Skeletal muscle tissue (tissue), 4 donors: ENCODE results near the gene NRF1. TPM values are rescaled to one million over a fixed set of nuclear protein-coding genes. Genes with fewer than 3 reads are reported as not detected.

Experiments used
- H3K27ac ChIP-seq: one replicate; pipeline ENCODE4 v1.7.0; 2013; ENCODE audit warnings: mild to moderate bottlenecking, low read depth, low read length, inconsistent platforms
- H3K27me3 ChIP-seq, 3 donors: one replicate each; pipeline ENCODE4 v1.7.0; 2013; ENCODE audit warnings: low read length in 3 of 3; ENCODE audit not compliant: control insufficient read depth in 3 of 3, insufficient read depth in 3 of 3
- H3K36me3 ChIP-seq, 3 donors: one replicate each; pipeline ENCODE4 v1.7.0; 2013; ENCODE audit warnings: low read length in 3 of 3; ENCODE audit not compliant: control insufficient read depth in 3 of 3, insufficient read depth in 3 of 3
- H3K4me1 ChIP-seq, 3 donors: one replicate each; pipeline ENCODE4 v1.7.0; 2013; ENCODE audit warnings: low read length in 3 of 3, mild to moderate bottlenecking in 3 of 3; ENCODE audit not compliant: control insufficient read depth in 3 of 3, insufficient read depth in 3 of 3
- H3K4me3 ChIP-seq, 3 donors: one replicate each; pipeline ENCODE4 v1.7.0; 2013; ENCODE audit warnings: low read length in 3 of 3
- H3K9ac ChIP-seq, 3 donors: one replicate each; pipeline ENCODE4 v1.7.0; 2013; ENCODE audit warnings: low read length in 3 of 3, mild to moderate bottlenecking in 3 of 3, moderate library complexity in 2 of 3, low read depth in 1 of 3
- H3K9me3 ChIP-seq, 3 donors: one replicate each; pipeline ENCODE4 v1.7.0; 2013; ENCODE audit warnings: low read length in 3 of 3; ENCODE audit not compliant: control insufficient read depth in 3 of 3
- total RNA-seq: library from RNA; depleted of rRNA; stranded (reverse); fragments of >200 nt; gene quantifications from one replicate; pipeline ENCODE4 v1.2.3, GENCODE V29; 2014
- donor health status: Osteomylitis.

Gene NRF1
- total RNA-seq, 1 donor from 2014 or later, result 17.2 TPM

- Histone ChIP-seq H3K36me3 (no peaks in the 10 kb centered on the region), H3K9ac (no peak overlapping the region), H3K4me3 (no peak overlapping the region), H3K4me1 (no peaks in the 10 kb centered on the region), H3K27ac (no peak overlapping the region), H3K27me3 (peaks cover 9 to 19% (median 17%) of the 10 kb centered on the region in 3 donors), H3K9me3 (no peaks in the 10 kb centered on the region)
These were observed 161.2 kb downstream of the NRF1 start for GRCh38 chr7:129772646-129773280.

DNA sequence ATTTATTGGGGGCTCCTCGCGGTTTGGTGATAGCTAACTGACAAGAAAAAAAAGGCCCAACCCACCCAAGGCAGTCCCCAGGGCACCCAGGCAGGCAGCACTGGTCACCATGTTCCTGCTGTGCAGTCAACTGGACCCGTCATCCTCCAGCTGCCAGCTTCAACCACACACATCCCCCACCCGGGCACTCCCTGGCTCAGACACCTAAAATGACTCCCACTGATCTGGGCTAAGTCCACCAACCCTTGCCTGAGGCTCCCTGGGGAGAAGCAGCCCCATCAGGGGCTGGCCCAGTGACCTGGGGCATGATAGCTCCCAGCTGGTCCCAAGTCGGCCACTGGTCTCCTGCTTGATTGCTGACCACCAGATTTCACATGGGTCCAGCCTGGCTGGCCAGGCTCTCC, 161.8 kb downstream of the NRF1 start:
- Histone ChIP-seq H3K27me3 (peaks cover 15 to 25% (median 23%) of the 10 kb centered on the region in 3 donors), H3K4me3 (no peak overlapping the region), H3K36me3 (no peaks in the 10 kb centered on the region), H3K9ac (no peak overlapping the region), H3K9me3 (no peaks in the 10 kb centered on the region), H3K4me1 (no peaks in the 10 kb centered on the region), H3K27ac (no peak overlapping the region)

- no peak overlapping the region for H3K4me3 ChIP-seq
- H3K36me3 ChIP-seq, result no peaks in the 10 kb centered on the region
- H3K4me1 ChIP-seq, result peaks cover 0 to 3% (median under 1%) of the 10 kb centered on the region in 3 donors
- peaks cover 20 to 30% (median 28%) of the 10 kb centered on the region in 3 donors for H3K27me3 ChIP-seq
- no peak overlapping the region for H3K27ac ChIP-seq
- no peaks in the 10 kb centered on the region for H3K9me3 ChIP-seq
- H3K9ac ChIP-seq, result no peak overlapping the region
These were observed 162.4 kb downstream of the NRF1 start for GRCh38 chr7:129773871-129774270.

DNA sequence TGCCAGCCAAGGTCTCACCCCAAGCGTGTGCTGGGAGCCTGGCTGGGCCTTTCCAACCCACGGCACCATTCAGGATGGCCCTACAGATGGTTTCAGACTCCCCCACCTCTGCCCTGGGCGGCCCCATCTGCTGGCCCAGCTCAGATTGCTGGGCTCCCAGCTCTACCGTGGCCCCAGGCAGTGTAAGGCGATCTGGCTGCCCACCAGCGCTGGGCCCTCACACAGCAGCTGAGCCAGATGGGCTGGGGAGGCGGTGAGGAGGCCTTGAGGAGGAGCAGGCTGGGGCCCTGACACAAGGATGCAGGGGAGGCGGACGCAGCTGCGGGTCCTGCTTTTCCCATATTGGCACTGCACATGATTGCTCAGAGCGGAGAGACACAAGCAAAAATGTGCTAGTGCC, 162.8 kb downstream of the NRF1 start:
- Histone ChIP-seq H3K4me3 (no peak overlapping the region), H3K36me3 (no peaks in the 10 kb centered on the region), H3K9ac (no peak overlapping the region), H3K27ac (no peak overlapping the region), H3K9me3 (no peaks in the 10 kb centered on the region), H3K27me3 (peaks cover 25 to 35% (median 33%) of the 10 kb centered on the region in 3 donors), H3K4me1 (peaks cover 0 to 8% (median 2%) of the 10 kb centered on the region in 3 donors)

DNA sequence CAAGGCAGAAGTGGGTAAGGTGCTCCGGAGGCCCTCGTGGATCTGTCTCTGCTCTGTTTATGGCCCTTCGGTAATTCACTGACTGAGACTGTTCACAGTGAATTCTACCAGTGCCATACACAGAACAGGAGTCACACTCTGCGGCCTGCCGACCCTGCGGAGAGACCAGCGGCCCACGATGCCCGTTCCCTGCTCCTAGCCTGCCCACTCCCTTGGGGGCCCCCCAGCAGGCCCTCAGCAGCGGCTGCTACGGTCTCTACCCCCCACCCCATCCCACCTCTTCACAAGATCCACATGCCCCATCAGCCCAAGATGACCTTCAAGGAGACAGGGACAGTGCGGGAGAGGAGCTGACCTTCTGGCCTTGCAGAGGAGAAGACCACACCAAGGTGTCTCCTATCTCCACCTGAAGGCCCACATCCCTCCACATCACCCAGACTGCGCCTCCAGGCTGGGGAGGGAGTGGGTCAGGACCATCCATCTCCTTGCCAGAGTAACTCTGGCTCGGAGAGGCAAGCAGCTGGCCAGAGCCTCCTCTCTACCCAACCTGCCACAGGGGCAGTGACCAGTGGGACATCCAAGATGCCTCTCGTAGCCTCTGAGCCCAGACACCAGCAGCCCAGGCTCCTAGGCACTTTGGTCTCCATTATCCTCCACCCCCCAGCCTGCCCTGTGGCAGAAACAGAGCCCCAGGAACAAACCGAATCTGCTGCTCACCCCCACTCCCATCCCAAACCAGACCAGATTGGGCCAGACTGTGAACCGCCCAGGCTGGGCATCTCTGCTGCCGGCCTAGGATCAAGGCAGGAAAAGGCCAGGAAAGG, 163.6 kb downstream of the NRF1 start:
- no peak overlapping the region for H3K4me3 ChIP-seq
- peaks cover 26 to 39% (median 36%) of the 10 kb centered on the region in 3 donors for H3K27me3 ChIP-seq
- peaks cover 0 to 8% (median 4%) of the 10 kb centered on the region in 3 donors for H3K4me1 ChIP-seq
- no peak overlapping the region for H3K9ac ChIP-seq
- no peaks in the 10 kb centered on the region for H3K36me3 ChIP-seq
- H3K9me3 ChIP-seq, result no peaks in the 10 kb centered on the region
- H3K27ac ChIP-seq, result no peak overlapping the region

GRCh38 chr7:129775695-129776361, 164.3 kb downstream of the NRF1 start:
- H3K27ac ChIP-seq, result no peak overlapping the region
- no peaks in the 10 kb centered on the region for H3K9me3 ChIP-seq
- H3K4me3 ChIP-seq, result no peak overlapping the region
- H3K4me1 ChIP-seq, result peaks cover 0 to 12% (median 8%) of the 10 kb centered on the region in 3 donors
- H3K27me3 ChIP-seq, result peaks cover 31 to 46% (median 38%) of the 10 kb centered on the region in 3 donors
- H3K9ac ChIP-seq, result no peak overlapping the region
- H3K36me3 ChIP-seq, result no peaks in the 10 kb centered on the region

GRCh38 chr7:129776362-129776722, 164.8 kb downstream of the NRF1 start:
- Histone ChIP-seq H3K27ac (no peak overlapping the region), H3K4me1 (peaks cover 2 to 16% (median 9%) of the 10 kb centered on the region in 3 donors), H3K4me3 (no peak overlapping the region), H3K9me3 (no peaks in the 10 kb centered on the region), H3K36me3 (no peaks in the 10 kb centered on the region), H3K9ac (no peak overlapping the region), H3K27me3 (peaks cover 36 to 46% (median 39%) of the 10 kb centered on the region in 3 donors)

DNA sequence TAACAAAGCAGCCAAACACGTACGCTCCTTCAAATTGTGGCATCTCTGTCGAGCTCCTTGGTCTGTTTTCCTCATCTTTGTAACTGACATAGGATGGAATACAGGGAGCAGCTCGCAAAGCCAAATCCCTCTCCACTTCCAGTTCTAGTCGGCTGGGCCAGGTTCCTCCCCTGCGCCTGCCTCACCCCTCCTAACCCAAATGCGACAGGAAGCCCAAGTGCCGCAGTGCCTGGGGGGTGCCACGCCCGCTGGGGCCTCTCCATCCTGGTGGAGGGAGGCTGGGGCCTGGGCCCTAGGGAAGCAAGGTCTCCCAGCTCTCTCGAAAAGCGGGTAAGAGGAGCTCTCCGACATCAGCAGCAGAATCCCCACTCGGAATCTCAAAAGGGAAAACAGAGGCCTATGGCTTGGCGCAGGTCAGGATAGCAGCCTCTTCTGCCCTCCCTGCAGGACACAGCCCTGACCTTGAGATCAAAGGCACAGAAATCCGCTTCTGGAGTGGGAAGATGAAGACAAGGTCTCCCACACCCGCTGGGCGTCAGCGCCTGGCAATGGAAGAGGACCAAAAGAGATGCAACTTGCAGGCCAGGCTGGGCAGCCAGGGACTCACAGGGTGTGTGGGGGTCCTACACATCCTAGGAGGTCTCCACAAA, 165.8 kb downstream of the NRF1 start:
- H3K4me3 ChIP-seq, result no peak overlapping the region
- no peaks in the 10 kb centered on the region for H3K36me3 ChIP-seq
- H3K4me1 ChIP-seq, result peaks cover 8 to 23% (median 15%) of the 10 kb centered on the region in 3 donors
- peaks cover 46 to 56% (median 48%) of the 10 kb centered on the region in 3 donors for H3K27me3 ChIP-seq
- H3K9ac ChIP-seq, result no peak overlapping the region
- no peaks in the 10 kb centered on the region for H3K9me3 ChIP-seq
- H3K27ac ChIP-seq, result no peak overlapping the region

DNA sequence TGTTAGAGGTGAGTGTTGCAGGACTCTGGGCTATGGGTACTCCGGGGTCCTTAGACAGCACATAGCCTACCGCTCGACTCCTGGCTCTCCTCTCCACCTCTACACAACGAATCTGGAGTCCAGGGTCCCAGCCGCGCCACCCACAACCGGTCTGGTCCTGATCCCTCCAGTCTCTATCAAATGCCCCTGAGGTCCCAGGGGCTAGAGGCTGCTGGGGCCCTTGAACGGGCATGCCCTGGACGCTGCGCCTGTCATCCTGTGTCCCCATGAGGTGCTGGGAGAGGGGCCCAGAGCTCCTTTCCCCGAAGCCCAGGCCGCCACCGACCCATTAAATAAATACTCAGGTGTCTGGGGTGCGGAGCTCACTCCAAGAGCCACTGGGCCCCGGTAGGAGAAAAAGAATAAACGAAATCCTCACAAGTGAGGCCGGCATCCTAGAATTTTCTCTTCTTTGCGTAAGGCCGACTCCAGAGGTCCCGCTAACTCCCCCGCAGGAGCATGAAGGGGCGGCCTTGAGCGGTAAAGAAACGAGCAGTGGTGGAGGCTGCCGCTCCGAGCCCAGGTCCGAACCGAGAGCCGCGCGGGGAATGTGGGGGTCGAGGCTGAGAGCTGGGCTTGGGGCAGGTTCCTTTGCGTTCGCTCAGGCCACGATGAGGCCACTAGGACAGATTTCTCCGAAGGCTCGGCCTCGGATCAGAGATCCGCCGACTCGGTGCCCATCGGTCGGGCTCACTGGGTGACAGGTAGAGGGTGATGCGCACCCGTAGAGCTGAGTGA, 166.7 kb downstream of the NRF1 start:
- Histone ChIP-seq H3K27ac (no peak overlapping the region), H3K9ac (no peak overlapping the region), H3K4me3 (no peak overlapping the region), H3K4me1 (peaks cover 16 to 32% (median 20%) of the 10 kb centered on the region in 3 donors), H3K27me3 (peaks cover 54 to 65% (median 57%) of the 10 kb centered on the region in 3 donors), H3K36me3 (no peaks in the 10 kb centered on the region), H3K9me3 (no peaks in the 10 kb centered on the region)
